ENCODE results near the gene CRYBA4. TPM values are rescaled to one million over a fixed set of nuclear protein-coding genes. Genes with fewer than 3 reads are reported as not detected.

Gene CRYBA4
- total RNA-seq, 1 donor from 2014 or later: 0.46 TPM

- Mint-ChIP-seq H3K27me3 (ENCODE audit: unreplicated experiment) (peaks cover 6% of the 10 kb centered on the region), H3K9me3 (ENCODE audit: unreplicated experiment) (no peaks in the 10 kb centered on the region), H3K4me1 (ENCODE audit: unreplicated experiment) (peaks cover 46% of the 10 kb centered on the region), H3K4me3 (ENCODE audit: unreplicated experiment) (no peak overlapping the region), H3K27ac (ENCODE audit: unreplicated experiment) (no peak overlapping the region), H3K36me3 (ENCODE audit: low read depth, unreplicated experiment) (peaks cover 5% of the 10 kb centered on the region)
- TF ChIP-seq CTCF (IDR thresholded peaks at IDR 0.05; ENCODE audit: unreplicated experiment): no peak
- no peak for DNase-seq (ENCODE audit: low spot score)
Measured at GRCh38 chr22:26677217-26677616, 55.5 kb downstream of the CRYBA4 start.

- H3K4me3 Mint-ChIP-seq (ENCODE audit: unreplicated experiment): no peak overlapping the region
- H3K36me3 Mint-ChIP-seq (ENCODE audit: low read depth, unreplicated experiment): peaks cover 3% of the 10 kb centered on the region
- H3K9me3 Mint-ChIP-seq (ENCODE audit: unreplicated experiment): no peaks in the 10 kb centered on the region
- peaks cover 28% of the 10 kb centered on the region for H3K4me1 Mint-ChIP-seq (ENCODE audit: unreplicated experiment)
- peak; percentile 89 for DNase-seq (ENCODE audit: low spot score)
- peak; percentile 79 for TF ChIP-seq CTCF (IDR thresholded peaks at IDR 0.05; ENCODE audit: unreplicated experiment)
- H3K27me3 Mint-ChIP-seq (ENCODE audit: unreplicated experiment): peaks cover 3% of the 10 kb centered on the region
- H3K27ac Mint-ChIP-seq (ENCODE audit: unreplicated experiment): no peak overlapping the region
Measured at GRCh38 chr22:26679003-26679629, 57.4 kb downstream of the CRYBA4 start.

Other genes with a start within 250 kb of the CRYBA4 start
- gene ASPHD2, start 192.7 kb upstream of the CRYBA4 start, total RNA-seq (ENCODE audit: unreplicated experiment): 14.5 TPM
- gene HPS4, start 138.2 kb upstream of the CRYBA4 start, total RNA-seq (ENCODE audit: unreplicated experiment): 34.2 TPM
- gene SRRD, start 138.1 kb upstream of the CRYBA4 start, total RNA-seq (ENCODE audit: unreplicated experiment): 19.5 TPM
- 38.6 TPM for gene TFIP11, start 109.5 kb upstream of the CRYBA4 start, total RNA-seq (ENCODE audit: unreplicated experiment)
- 59.3 TPM for gene TPST2, start 31.8 kb upstream of the CRYBA4 start, total RNA-seq (ENCODE audit: unreplicated experiment)
- gene CRYBB1, start 3.9 kb upstream of the CRYBA4 start, total RNA-seq (ENCODE audit: unreplicated experiment): 9.5 TPM
- 1.2 TPM for gene MIAT, start 35.6 kb downstream of the CRYBA4 start, total RNA-seq (ENCODE audit: unreplicated experiment)

Data from endothelial cell (in vitro differentiated cells).